Measurements from ENCODE around the gene PLA2G4E.

The PLA2G4E gene, protein sequence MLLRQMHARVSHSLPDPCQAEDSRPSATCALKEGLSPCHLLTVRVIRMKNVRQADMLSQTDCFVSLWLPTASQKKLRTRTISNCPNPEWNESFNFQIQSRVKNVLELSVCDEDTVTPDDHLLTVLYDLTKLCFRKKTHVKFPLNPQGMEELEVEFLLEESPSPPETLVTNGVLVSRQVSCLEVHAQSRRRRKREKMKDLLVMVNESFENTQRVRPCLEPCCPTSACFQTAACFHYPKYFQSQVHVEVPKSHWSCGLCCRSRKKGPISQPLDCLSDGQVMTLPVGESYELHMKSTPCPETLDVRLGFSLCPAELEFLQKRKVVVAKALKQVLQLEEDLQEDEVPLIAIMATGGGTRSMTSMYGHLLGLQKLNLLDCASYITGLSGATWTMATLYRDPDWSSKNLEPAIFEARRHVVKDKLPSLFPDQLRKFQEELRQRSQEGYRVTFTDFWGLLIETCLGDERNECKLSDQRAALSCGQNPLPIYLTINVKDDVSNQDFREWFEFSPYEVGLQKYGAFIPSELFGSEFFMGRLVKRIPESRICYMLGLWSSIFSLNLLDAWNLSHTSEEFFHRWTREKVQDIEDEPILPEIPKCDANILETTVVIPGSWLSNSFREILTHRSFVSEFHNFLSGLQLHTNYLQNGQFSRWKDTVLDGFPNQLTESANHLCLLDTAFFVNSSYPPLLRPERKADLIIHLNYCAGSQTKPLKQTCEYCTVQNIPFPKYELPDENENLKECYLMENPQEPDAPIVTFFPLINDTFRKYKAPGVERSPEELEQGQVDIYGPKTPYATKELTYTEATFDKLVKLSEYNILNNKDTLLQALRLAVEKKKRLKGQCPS

DNA sequence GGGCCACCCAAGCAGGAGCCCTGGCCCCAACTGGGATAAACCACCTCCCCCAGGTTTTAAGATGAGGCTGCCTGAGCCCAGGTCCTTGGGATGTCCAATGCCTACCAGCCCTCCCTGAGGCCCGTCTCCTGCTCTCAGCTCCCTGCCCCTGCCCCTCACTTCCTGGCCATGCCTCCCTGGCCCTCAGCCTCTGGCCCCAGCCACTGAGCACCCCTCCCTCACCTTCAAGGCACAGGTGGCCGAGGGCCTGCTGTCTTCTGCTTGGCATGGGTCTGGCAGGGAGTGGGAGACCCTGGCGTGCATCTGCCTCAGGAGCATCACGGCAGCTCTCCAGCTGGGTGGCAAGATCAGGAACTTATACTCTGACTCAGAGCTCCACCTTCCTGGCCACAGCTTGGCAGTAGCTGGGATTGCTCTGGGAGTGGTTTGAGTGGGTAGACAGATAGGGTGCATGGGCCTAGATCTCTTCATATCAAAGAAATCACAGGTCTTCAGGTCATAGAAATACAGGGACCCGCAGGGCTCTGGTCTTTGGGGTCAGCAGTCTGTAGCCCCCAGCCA lies at the start of gene PLA2G4E:
Gene PLA2G4E (minus strand): TSS at position 330 of the 561 bp plus-strand sequence. CDS start 12 bp downstream, at position 318.
- Histone ChIP-seq H3K4me1 (ENCODE audit: insufficient read depth, low read length) (no peaks in the 10 kb centered on the region), H3K4me3 (ENCODE audit: low read length) (no peak within 1 kb of the TSS), H3K36me3 (ENCODE audit: insufficient read depth, low read length) (no peaks in the 10 kb centered on the region), H3K9me3 (ENCODE audit: low read length) (peaks cover 5% of the 10 kb centered on the region), H2AFZ (ENCODE audit: low read depth, low read length) (no peak within 1 kb of the TSS), H3K27me3 (ENCODE audit: insufficient read depth, low read length) (no peaks in the 10 kb centered on the region)

DNA sequence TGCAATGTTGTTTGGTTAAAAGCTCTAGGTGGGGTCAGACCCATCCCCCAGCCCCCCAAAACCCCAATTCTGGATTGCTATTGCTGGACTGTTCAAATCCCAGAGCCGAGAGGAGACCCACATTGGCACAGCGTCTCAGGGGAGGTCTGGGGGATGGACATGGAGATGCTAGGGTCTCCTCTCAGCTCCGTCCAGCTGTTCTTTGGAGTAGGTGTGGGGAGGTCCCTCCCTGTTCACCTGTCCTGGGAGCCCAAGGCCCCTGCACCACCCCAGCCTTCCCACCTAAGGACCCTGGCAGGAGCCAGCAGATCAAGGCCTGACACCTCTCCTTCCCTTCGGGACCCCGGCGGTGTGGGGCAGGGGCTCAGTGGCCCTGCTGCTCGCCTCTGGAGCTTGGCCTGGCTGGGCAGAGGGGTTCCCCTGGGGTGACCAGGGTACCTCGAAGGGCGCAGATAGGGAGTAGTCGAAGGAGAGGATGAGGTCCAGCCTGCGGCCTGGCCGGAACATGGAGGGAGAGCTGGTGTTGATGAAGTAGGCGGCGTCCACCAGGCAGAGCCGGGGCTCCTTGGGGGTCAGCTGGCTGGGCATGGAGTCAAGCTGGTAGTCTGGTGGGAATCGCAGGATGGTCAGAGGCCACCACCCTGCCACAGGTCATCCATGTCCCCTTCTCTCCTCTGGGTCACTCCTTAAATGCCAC lies 49.6 kb upstream of the PLA2G4E start:
- Histone ChIP-seq H3K27me3 (ENCODE audit: insufficient read depth, low read length) (no peaks in the 10 kb centered on the region), H3K4me1 (ENCODE audit: insufficient read depth, low read length) (peaks cover 10% of the 10 kb centered on the region), H3K36me3 (ENCODE audit: insufficient read depth, low read length) (no peaks in the 10 kb centered on the region), H2AFZ (ENCODE audit: low read depth, low read length) (no peak overlapping the region), H3K9me3 (ENCODE audit: low read length) (peaks cover 3% of the 10 kb centered on the region), H3K4me3 (ENCODE audit: low read length) (no peak overlapping the region)

DNA sequence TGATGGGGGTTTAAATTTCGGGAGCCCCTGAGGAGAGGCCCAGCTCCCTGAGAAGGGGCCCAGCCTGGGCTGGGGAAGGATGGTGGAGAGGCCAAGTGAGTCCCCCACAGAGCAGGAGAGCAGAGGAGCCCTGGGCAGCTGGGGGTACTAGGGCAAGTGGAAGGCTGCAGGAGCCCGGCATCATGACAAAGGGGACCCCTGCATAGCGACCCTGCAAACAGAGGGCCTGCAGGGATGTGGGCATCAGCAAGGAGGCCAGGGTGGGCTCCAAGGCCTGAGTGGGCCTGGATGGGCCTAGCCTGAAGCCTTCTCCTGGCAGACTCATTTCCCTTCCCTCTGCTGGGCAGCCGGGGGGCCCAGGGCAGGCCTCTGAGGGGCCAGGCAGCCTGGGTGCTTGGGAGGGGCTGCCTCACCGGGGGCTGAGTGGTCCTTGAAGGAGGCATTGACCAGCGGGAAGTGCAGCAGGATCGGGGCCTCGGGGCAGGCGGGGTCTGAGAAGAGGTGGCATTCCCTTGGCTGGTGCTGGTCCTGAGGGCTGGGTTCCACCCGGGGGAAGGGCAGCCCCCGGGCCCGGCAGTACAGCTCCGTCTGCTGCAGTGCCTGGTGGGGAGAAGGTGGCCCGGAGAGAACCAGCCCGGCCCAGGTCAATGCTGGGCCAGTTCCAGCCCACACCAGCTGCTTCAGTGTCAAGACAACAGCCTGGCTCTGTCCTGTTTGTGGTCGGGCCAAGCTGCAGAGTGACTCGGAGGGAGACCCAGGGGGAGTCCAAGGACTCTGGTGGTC lies 48.8 kb upstream of the PLA2G4E start:
- no peak overlapping the region for H2AFZ ChIP-seq (ENCODE audit: low read depth, low read length)

GRCh38 chr15:42069025-42069424 lies 48.2 kb upstream of the PLA2G4E start:
- Histone ChIP-seq H3K4me1 (ENCODE audit: insufficient read depth, low read length) (peaks cover 20% of the 10 kb centered on the region), H3K27me3 (ENCODE audit: insufficient read depth, low read length) (no peaks in the 10 kb centered on the region), H3K36me3 (ENCODE audit: insufficient read depth, low read length) (no peaks in the 10 kb centered on the region), H3K9me3 (ENCODE audit: low read length) (peaks cover 3% of the 10 kb centered on the region), H3K4me3 (ENCODE audit: low read length) (no peak overlapping the region), H2AFZ (ENCODE audit: low read depth, low read length) (no peak overlapping the region)

More for the DNA sequence above, 48.8 kb upstream of the PLA2G4E start:
- Histone ChIP-seq H3K9me3 (ENCODE audit: low read length) (peaks cover 3% of the 10 kb centered on the region), H3K27me3 (ENCODE audit: insufficient read depth, low read length) (no peaks in the 10 kb centered on the region), H3K36me3 (ENCODE audit: insufficient read depth, low read length) (no peaks in the 10 kb centered on the region), H3K4me1 (ENCODE audit: insufficient read depth, low read length) (peaks cover 17% of the 10 kb centered on the region), H3K4me3 (ENCODE audit: low read length) (no peak overlapping the region)

- Histone ChIP-seq H3K36me3 (ENCODE audit: insufficient read depth, low read length) (no peaks in the 10 kb centered on the region), H2AFZ (ENCODE audit: low read depth, low read length) (no peak overlapping the region), H3K4me1 (ENCODE audit: insufficient read depth, low read length) (peaks cover 20% of the 10 kb centered on the region), H3K27me3 (ENCODE audit: insufficient read depth, low read length) (no peaks in the 10 kb centered on the region), H3K9me3 (ENCODE audit: low read length) (peaks cover 3% of the 10 kb centered on the region), H3K4me3 (ENCODE audit: low read length) (no peak overlapping the region)
Observed at GRCh38 chr15:42068601-42069000, 47.8 kb upstream of the PLA2G4E start.

DNA sequence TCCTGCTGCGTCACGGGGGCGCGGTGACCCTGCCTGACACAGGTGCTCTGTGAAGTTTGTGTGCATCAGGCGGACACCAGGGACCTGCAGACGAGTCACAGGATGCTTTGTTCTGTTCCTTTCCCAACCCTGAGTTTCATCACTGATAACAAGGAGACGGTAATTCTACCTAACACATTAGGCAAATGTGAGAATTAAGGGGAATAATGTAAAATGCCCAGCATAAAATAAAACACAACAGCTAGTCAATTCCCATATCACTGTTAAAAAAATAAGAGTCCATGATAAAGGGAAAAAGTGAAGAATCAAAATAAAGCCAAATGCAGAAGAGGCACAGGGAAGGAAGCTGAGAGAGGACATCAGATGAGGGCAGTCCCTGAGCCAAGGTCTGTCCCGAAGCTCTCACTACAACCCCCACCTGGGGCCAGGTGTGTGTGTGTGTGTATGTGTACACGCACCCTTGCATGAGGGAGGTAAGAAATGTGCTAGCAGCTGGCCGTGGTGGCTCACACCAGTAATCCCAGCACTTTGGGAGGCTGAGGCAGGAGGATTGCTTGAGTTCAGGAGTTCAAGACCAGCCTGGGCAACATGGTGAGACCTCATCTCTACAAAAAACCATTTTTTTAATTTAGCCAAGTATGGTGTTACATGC lies 46.0 kb upstream of the PLA2G4E start:
- Histone ChIP-seq H3K4me1 (ENCODE audit: insufficient read depth, low read length) (peaks cover 20% of the 10 kb centered on the region), H3K4me3 (ENCODE audit: low read length) (no peak overlapping the region), H2AFZ (ENCODE audit: low read depth, low read length) (no peak overlapping the region), H3K27me3 (ENCODE audit: insufficient read depth, low read length) (no peaks in the 10 kb centered on the region), H3K36me3 (ENCODE audit: insufficient read depth, low read length) (no peaks in the 10 kb centered on the region), H3K9me3 (ENCODE audit: low read length) (peaks cover 3% of the 10 kb centered on the region)

GRCh38 chr15:42065468-42065867 lies 44.6 kb upstream of the PLA2G4E start:
- H3K4me3 ChIP-seq (ENCODE audit: low read length): no peak overlapping the region
- H3K4me1 ChIP-seq (ENCODE audit: insufficient read depth, low read length): peaks cover 20% of the 10 kb centered on the region
- H2AFZ ChIP-seq (ENCODE audit: low read depth, low read length): no peak overlapping the region
- no peaks in the 10 kb centered on the region for H3K27me3 ChIP-seq (ENCODE audit: insufficient read depth, low read length)
- H3K9me3 ChIP-seq (ENCODE audit: low read length): peaks cover 3% of the 10 kb centered on the region
- H3K36me3 ChIP-seq (ENCODE audit: insufficient read depth, low read length): no peaks in the 10 kb centered on the region

GRCh38 chr15:42065033-42065432 lies 44.2 kb upstream of the PLA2G4E start:
- Histone ChIP-seq H3K27me3 (ENCODE audit: insufficient read depth, low read length) (no peaks in the 10 kb centered on the region), H3K4me1 (ENCODE audit: insufficient read depth, low read length) (peaks cover 20% of the 10 kb centered on the region), H3K36me3 (ENCODE audit: insufficient read depth, low read length) (no peaks in the 10 kb centered on the region), H3K9me3 (ENCODE audit: low read length) (peaks cover 3% of the 10 kb centered on the region), H2AFZ (ENCODE audit: low read depth, low read length) (no peak overlapping the region), H3K4me3 (ENCODE audit: low read length) (no peak overlapping the region)

DNA sequence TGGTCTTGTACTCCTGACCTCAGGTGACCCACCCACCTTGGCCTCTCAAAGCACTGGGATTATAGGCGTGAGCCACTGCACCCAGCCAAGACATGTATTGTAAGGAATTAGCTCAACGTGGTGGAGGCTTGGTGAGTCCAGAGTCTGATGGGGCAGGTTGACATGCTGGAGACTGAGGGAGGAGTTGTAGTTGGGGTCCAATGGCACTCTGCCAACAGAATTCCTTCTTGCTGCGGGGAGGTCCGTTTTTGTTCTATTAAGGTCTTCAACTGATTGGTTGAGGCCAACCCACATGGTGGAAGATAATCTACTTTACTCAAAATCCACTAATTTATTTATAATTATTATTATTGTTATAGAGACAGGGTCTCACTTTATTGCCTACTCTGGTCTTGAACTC lies 43.4 kb upstream of the PLA2G4E start:
- H3K36me3 ChIP-seq (ENCODE audit: insufficient read depth, low read length): no peaks in the 10 kb centered on the region
- peaks cover 20% of the 10 kb centered on the region for H3K4me1 ChIP-seq (ENCODE audit: insufficient read depth, low read length)
- peaks cover 3% of the 10 kb centered on the region for H3K9me3 ChIP-seq (ENCODE audit: low read length)
- H2AFZ ChIP-seq (ENCODE audit: low read depth, low read length): no peak overlapping the region
- no peaks in the 10 kb centered on the region for H3K27me3 ChIP-seq (ENCODE audit: insufficient read depth, low read length)
- no peak overlapping the region for H3K4me3 ChIP-seq (ENCODE audit: low read length)

GRCh38 chr15:42063122-42063848 lies 42.4 kb upstream of the PLA2G4E start:
- Histone ChIP-seq H3K9me3 (ENCODE audit: low read length) (peaks cover 2% of the 10 kb centered on the region), H3K36me3 (ENCODE audit: insufficient read depth, low read length) (no peaks in the 10 kb centered on the region), H3K4me1 (ENCODE audit: insufficient read depth, low read length) (peaks cover 20% of the 10 kb centered on the region), H3K27me3 (ENCODE audit: insufficient read depth, low read length) (no peaks in the 10 kb centered on the region), H2AFZ (ENCODE audit: low read depth, low read length) (no peak overlapping the region), H3K4me3 (ENCODE audit: low read length) (no peak overlapping the region)

DNA sequence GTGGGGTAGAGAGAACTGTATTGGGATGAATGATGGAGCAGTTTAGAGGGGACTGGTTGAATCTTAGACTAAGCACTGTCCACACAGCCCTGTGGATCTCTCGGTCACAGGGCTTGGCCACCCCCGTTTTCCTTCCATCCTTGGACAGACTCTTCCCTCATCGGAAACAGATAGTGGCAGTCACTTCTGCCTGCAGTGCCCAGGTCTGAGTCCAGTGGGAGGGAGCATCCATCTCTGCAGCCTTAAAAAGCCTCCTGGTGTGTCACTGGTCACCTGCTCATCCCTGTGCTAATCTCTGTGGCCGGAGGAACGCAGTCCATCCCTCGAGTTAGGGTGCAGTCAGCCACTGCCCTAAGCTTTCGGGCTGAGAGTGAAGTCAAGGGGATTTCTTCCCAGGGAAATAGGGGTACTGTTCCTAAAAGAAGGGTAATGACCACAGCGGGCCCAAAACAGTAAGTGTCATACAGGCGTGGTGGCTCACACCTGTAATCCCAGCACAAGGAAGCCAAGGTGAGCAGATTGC lies 41.5 kb upstream of the PLA2G4E start:
- Histone ChIP-seq H3K27me3 (ENCODE audit: insufficient read depth, low read length) (peaks cover 4% of the 10 kb centered on the region), H3K36me3 (ENCODE audit: insufficient read depth, low read length) (no peaks in the 10 kb centered on the region), H2AFZ (ENCODE audit: low read depth, low read length) (no peak overlapping the region), H3K4me1 (ENCODE audit: insufficient read depth, low read length) (peaks cover 20% of the 10 kb centered on the region), H3K9me3 (ENCODE audit: low read length) (no peaks in the 10 kb centered on the region), H3K4me3 (ENCODE audit: low read length) (no peak overlapping the region)
